Stomach smooth muscle (tissue), 2 donors: ENCODE results near the gene FIBCD1.

Experiments
- H3K27ac ChIP-seq: one replicate; pipeline ENCODE4 v1.7.0; 2013; ENCODE audit warnings: mild to moderate bottlenecking, low read length, inconsistent platforms
- H3K27me3 ChIP-seq, 2 donors: one replicate each; pipeline ENCODE4 v1.7.0; 2013; ENCODE audit warnings: low read length in 2 of 2; ENCODE audit not compliant: insufficient read depth in 2 of 2, control insufficient read depth in 1 of 2
- H3K36me3 ChIP-seq, 2 donors: one replicate each; pipeline ENCODE4 v1.7.0; 2013; ENCODE audit warnings: low read length in 2 of 2; ENCODE audit not compliant: control insufficient read depth in 2 of 2, insufficient read depth in 2 of 2
- H3K4me1 ChIP-seq: one replicate; pipeline ENCODE4 v1.7.0; 2013; ENCODE audit warnings: low read length; ENCODE audit not compliant: control insufficient read depth, insufficient read depth
- H3K4me3 ChIP-seq, 2 donors: one replicate each; pipeline ENCODE4 v1.7.0; 2013; ENCODE audit warnings: low read length in 2 of 2
- H3K9ac ChIP-seq, 2 donors: one replicate each; pipeline ENCODE4 v1.7.0; 2013; ENCODE audit warnings: low read length in 2 of 2, mild to moderate bottlenecking in 1 of 2
- H3K9me3 ChIP-seq, 2 donors: one replicate each; pipeline ENCODE4 v1.7.0; 2013; ENCODE audit warnings: low read length in 2 of 2; ENCODE audit not compliant: control insufficient read depth in 2 of 2
- donor health status: healthy.
- donor health status: Pancreatic carcinoma.

Gene FIBCD1

DNA sequence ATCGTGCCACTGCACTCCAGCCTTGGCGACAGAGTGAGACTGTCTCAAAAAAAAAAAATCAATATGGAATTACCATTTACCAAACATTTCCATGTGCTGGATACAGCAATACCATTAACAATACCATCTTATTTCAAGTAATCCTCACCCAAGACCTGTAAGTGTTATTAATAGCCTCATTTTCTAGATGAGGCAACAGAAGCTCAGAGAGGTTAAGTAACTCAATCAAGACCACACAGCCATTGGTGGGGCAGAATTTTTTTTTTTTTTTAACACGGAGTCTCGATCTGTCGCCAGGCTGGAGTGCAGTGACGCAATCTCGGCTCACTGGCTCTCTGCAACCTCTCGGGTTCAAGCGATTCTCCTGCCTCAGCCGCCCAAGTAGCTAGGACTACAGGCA is 3.6 kb upstream of the FIBCD1 start:
- no peaks in the 10 kb centered on the region for H3K36me3 ChIP-seq
- H3K27me3 ChIP-seq, result peaks cover 32 to 45% of the 10 kb centered on the region in 2 donors
- H3K9me3 ChIP-seq, result no peaks in the 10 kb centered on the region
- H3K4me3 ChIP-seq, result no peak overlapping the region
- H3K4me1 ChIP-seq, result peaks cover 27% of the 10 kb centered on the region
- H3K27ac ChIP-seq, result no peak overlapping the region
- no peak overlapping the region for H3K9ac ChIP-seq

DNA sequence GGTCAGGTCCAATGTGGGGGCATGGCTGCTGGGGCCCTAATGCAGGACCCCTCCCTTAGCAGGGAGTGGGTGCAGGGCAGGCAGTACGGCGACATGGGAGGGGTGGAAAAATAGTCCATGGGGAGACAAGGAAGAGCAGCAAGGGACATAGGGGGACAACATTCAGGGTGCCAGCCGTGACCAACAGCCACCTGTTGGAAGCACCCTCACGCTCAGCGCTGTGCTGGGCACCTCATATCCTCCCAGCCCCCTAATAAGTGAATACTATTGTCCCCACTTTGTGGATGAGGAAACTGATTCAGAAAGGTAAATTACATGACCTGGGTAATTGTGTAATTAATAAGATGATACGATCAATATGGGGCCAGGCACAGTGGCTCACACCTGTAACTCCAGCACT is 3.0 kb upstream of the FIBCD1 start:
- Histone ChIP-seq H3K4me1 (peaks cover 27% of the 10 kb centered on the region), H3K27me3 (peaks cover 34 to 51% of the 10 kb centered on the region in 2 donors), H3K27ac (no peak overlapping the region)

GRCh38 chr9:130940693-130941576 is 1.9 kb upstream of the FIBCD1 start:
- Histone ChIP-seq H3K4me3 (no peak overlapping the region), H3K27ac (no peak overlapping the region), H3K9ac (no peak overlapping the region), H3K36me3 (no peaks in the 10 kb centered on the region), H3K27me3 (peaks cover 39 to 54% of the 10 kb centered on the region in 2 donors), H3K9me3 (no peaks in the 10 kb centered on the region), H3K4me1 (peaks cover 27% of the 10 kb centered on the region)

More for the DNA sequence above, 3.0 kb upstream of the FIBCD1 start:
- Histone ChIP-seq H3K4me3 (no peak overlapping the region), H3K9me3 (no peaks in the 10 kb centered on the region), H3K9ac (no peak overlapping the region), H3K36me3 (no peaks in the 10 kb centered on the region)

DNA sequence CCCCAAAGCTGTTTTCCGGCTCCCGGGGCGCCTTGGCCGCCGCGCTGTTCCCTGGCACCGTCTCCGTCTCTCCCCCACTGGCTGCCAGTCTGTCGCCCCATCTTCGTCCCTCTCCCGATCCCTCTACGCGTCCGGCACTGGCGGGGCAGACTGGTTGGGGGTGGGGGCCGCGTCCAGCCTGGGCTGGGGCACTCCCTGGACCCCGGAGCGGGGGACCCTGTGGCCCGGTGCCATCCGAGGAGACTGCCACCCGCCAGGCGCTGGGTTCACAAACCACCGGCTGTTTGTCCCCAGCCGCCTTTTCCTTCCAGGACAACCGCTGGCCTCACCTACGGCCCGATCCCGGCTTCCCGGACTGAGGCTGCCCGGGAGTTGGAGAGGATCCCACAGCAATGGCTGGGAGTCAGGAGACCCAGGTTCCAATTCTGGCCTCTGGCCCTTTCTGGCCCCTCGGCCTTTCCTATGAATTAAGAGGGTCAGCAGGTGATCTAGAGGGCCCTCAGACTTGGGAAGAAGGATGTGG is 1.0 kb upstream of the FIBCD1 start:
- Histone ChIP-seq H3K4me1 (peaks cover 27% of the 10 kb centered on the region), H3K27me3 (peaks cover 42 to 61% of the 10 kb centered on the region in 2 donors), H3K4me3 (no peak overlapping the region)

GRCh38 chr9:130939405-130940026 is 469 bp upstream of the FIBCD1 start:
- H3K4me3 ChIP-seq, result peak overlapping the region in 1 of 2 donors; percentile 62
- peaks cover 47 to 67% of the 10 kb centered on the region in 2 donors for H3K27me3 ChIP-seq
- no peak overlapping the region for H3K27ac ChIP-seq
- peaks cover 27% of the 10 kb centered on the region for H3K4me1 ChIP-seq
- no peak overlapping the region for H3K9ac ChIP-seq
- H3K9me3 ChIP-seq, result no peaks in the 10 kb centered on the region
- no peaks in the 10 kb centered on the region for H3K36me3 ChIP-seq

More for the DNA sequence above, 1.0 kb upstream of the FIBCD1 start:
- Histone ChIP-seq H3K9me3 (no peaks in the 10 kb centered on the region), H3K9ac (no peak overlapping the region), H3K27ac (no peak overlapping the region), H3K36me3 (no peaks in the 10 kb centered on the region)

DNA sequence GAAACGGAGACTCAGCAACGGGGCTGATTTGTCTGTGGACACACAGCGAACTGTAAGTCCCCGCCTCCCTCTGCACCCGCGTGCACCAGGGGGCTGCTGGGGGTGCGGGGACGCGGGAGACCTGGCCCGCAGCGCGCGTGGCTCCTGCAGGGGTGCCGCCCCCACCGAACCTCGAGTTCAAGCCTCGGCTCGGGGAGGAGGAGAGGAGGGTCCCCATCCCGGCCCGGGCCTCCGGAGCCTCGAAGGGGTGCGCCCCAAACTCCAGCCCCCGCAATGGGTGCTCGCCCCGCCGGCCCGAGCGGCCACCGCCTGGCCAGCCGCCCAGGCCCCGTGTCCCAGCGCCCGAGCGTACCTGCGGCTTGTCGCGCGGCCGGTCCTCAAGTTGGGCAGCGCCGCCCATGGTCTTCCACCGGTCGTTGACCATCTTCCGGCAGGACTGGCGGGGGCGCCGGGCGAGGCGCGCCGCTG is 829 bp downstream of the FIBCD1 start:
- no peaks in the 10 kb centered on the region for H3K36me3 ChIP-seq
- peaks cover 29% of the 10 kb centered on the region for H3K4me1 ChIP-seq
- no peaks in the 10 kb centered on the region for H3K9me3 ChIP-seq
- H3K4me3 ChIP-seq, result peak overlapping the region in 1 of 2 donors; percentile 62
- no peak overlapping the region for H3K9ac ChIP-seq
- H3K27ac ChIP-seq, result no peak overlapping the region
- H3K27me3 ChIP-seq, result peaks cover 55 to 76% of the 10 kb centered on the region in 2 donors

GRCh38 chr9:130937146-130938076 is 1.6 kb downstream of the FIBCD1 start:
- Histone ChIP-seq H3K36me3 (no peaks in the 10 kb centered on the region), H3K4me3 (no peak overlapping the region), H3K27ac (no peak overlapping the region), H3K4me1 (peaks cover 37% of the 10 kb centered on the region), H3K27me3 (peaks cover 58 to 80% of the 10 kb centered on the region in 2 donors), H3K9ac (no peak overlapping the region), H3K9me3 (no peaks in the 10 kb centered on the region)

GRCh38 chr9:130936285-130937117 is 2.5 kb downstream of the FIBCD1 start:
- H3K27ac ChIP-seq, result no peak overlapping the region
- peaks cover 57 to 71% of the 10 kb centered on the region in 2 donors for H3K27me3 ChIP-seq

GRCh38 chr9:130935648-130936271 is 3.3 kb downstream of the FIBCD1 start:
- Histone ChIP-seq H3K9me3 (no peaks in the 10 kb centered on the region), H3K4me1 (peaks cover 36% of the 10 kb centered on the region), H3K27me3 (peaks cover 52 to 64% of the 10 kb centered on the region in 2 donors), H3K9ac (no peak overlapping the region), H3K4me3 (no peak overlapping the region), H3K36me3 (no peaks in the 10 kb centered on the region), H3K27ac (no peak overlapping the region)

More at GRCh38 chr9:130936285-130937117, 2.5 kb downstream of the FIBCD1 start:
- H3K4me1 ChIP-seq, result peaks cover 37% of the 10 kb centered on the region
- no peaks in the 10 kb centered on the region for H3K9me3 ChIP-seq
- H3K36me3 ChIP-seq, result no peaks in the 10 kb centered on the region
- no peak overlapping the region for H3K4me3 ChIP-seq
- no peak overlapping the region for H3K9ac ChIP-seq
